PC-3 (cell line): Measurements from ENCODE around the gene USP3. TPM values are rescaled to one million over a fixed set of nuclear protein-coding genes. Genes with fewer than 3 reads are reported as not detected.

ENCODE experiments used
- ATAC-seq: fragments of 200-7000 bp; cut with Tn5 transposase; 2 replicates; pipeline ENCODE4 v1.9.1; 2020; ENCODE audit warnings: mild to moderate bottlenecking, moderate library complexity
- BruUV-seq: library from RNA; stranded (reverse); fragments of 400-500 nt; replicated peaks from 2 replicates; lab custom pipeline; 2021; lab: Mats Ljungman, UMichigan
- CTCF ChIA-PET: fragments of 300-600 bp; sonication (Branson Sonifier 250); formaldehyde crosslinking; loops from one replicate; lab custom pipeline; 2022; ENCODE audit warnings: antibody characterized with exemption; lab: Charles Lee
- POLR2A ChIA-PET: fragments of 300-600 bp; sonication (Branson Sonifier 250); formaldehyde crosslinking; loops from one replicate; lab custom pipeline; 2022; ENCODE audit warnings: antibody characterized with exemption; ENCODE audit not compliant: unreplicated experiment; lab: Charles Lee
- DNase-seq: peaks from one replicate; pipeline ENCODE4 v3.0.0-alpha.2; 2015
- H2AFZ ChIP-seq: fragments of 300-600 bp; sonication (generic); 2 replicates; pipeline ENCODE4 v1.6.0; 2016; ENCODE audit warnings: antibody characterized with exemption, low read length
- H3F3A ChIP-seq: fragments of 300-600 bp; sonication (generic); one replicate; pipeline ENCODE4 v1.6.0; 2017; ENCODE audit warnings: antibody characterized with exemption, low read length, control low read depth, mild to moderate bottlenecking; ENCODE audit not compliant: unreplicated experiment
- H3K27ac ChIP-seq: fragments of 300-600 bp; sonication (generic); 2 replicates; pipeline ENCODE4 v1.5.1; 2016; ENCODE audit warnings: mild to moderate bottlenecking, low read length
- H3K27me3 ChIP-seq: fragments of 300-600 bp; sonication (generic); 2 replicates; pipeline ENCODE4 v1.6.1; 2016; ENCODE audit warnings: low read length, mixed read lengths
- H3K36me3 ChIP-seq: fragments of 300-600 bp; sonication (generic); 2 replicates; pipeline ENCODE4 v1.6.1; 2016; ENCODE audit warnings: low read depth, mixed run types, low read length, mixed read lengths
- H3K4me1 ChIP-seq: fragments of 300-600 bp; sonication (generic); 2 replicates; pipeline ENCODE4 v1.5.1; 2016; ENCODE audit warnings: low read length; ENCODE audit not compliant: insufficient read depth
- H3K4me2 ChIP-seq: fragments of 300-600 bp; sonication (generic); 2 replicates; pipeline ENCODE4 v1.6.0; 2016; ENCODE audit warnings: low read length
- H3K4me3 ChIP-seq: fragments of 300-600 bp; sonication (generic); 2 replicates; pipeline ENCODE4 v1.5.1; 2016; ENCODE audit warnings: mild to moderate bottlenecking, low read length, mixed read lengths
- H3K79me2 ChIP-seq: fragments of 300-600 bp; sonication (generic); 2 replicates; pipeline ENCODE4 v1.6.1; 2017; ENCODE audit warnings: low read length, mixed read lengths
- H3K9ac ChIP-seq: fragments of 300-600 bp; sonication (generic); 2 replicates; pipeline ENCODE4 v1.6.0; 2016; ENCODE audit warnings: mild to moderate bottlenecking, low read length
- H3K9me2 ChIP-seq: fragments of 300-600 bp; sonication (generic); replicated peaks from 2 replicates; pipeline ENCODE4 v1.6.1; 2016; ENCODE audit warnings: mixed run types, low read length, mixed read lengths
- H3K9me3 ChIP-seq: fragments of 300-600 bp; sonication (generic); 2 replicates; pipeline ENCODE4 v1.6.1; 2016; ENCODE audit warnings: low read length, mixed read lengths
- H4K20me1 ChIP-seq: fragments of 300-600 bp; sonication (generic); 2 replicates; pipeline ENCODE4 v1.6.1; 2016; ENCODE audit warnings: low read length, mixed read lengths
- EZH2 ChIP-seq: fragments of 300-600 bp; sonication (generic); IDR thresholded peaks from one replicate; pipeline ENCODE4 v1.6.1; 2017; ENCODE audit warnings: antibody characterized with exemption, mild to moderate bottlenecking, low read length; ENCODE audit not compliant: unreplicated experiment
- EZH2phosphoT487 ChIP-seq: fragments of 300-600 bp; sonication (generic); IDR thresholded peaks from 2 replicates; pipeline ENCODE4 v1.6.1; 2018; ENCODE audit warnings: mild to moderate bottlenecking, antibody characterized with exemption, low read length, borderline replicate concordance
- intact Hi-C: fragments of 100-400 bp; cut with micrococcal nuclease; formaldehyde crosslinking; loops from 2 replicates; pipeline ENCODE4 v1.9.0; 2023
- total RNA-seq: library from RNA; depleted of rRNA; stranded (reverse); fragments of >200 nt; gene quantifications from 2 replicates; pipeline ENCODE4 v1.2.3, GENCODE V29; 2014
- TF ChIP-seq, protein P1 (sequence below): fragments of 300-600 bp; sonication (generic); conservative IDR thresholded peaks from 2 replicates; pipeline ENCODE4 v1.5.1; 2017; ENCODE audit warnings: antibody characterized with exemption, low read depth, mild to moderate bottlenecking, low read length

The USP3 gene
- total RNA-seq, 1 experiment from 2014 or later, result 26.9 TPM

DNA sequence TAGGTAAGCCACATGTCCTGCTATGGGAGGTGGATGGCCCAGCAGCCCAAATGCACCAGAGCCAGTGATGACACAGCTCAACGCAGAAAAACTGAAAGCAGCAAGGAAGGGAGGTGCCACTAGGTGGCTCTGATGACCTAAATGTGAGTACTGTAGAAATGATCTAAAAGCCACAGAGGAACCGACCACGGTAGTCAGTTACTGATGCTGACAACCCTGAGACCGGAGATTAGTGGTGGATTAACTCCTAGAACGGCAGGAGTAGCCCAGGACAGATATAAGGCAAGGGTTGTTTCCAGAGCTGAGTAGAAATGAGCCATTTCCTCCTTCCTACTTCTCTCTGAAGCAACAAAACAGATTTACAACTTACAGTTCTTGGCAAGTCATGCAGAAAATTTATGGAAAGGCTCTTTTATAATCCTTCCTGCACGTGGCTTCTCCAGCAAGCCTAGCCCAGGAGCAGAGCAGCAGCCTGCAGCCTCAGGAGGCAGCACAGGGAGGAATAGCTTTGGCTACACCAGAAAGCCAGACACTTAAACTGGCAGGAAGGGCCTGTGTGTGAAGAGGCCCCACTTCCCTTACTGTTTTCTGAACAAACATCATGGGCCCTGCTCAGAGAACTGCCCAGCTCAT is 105.9 kb downstream of the USP3 start:
- BruUV-seq, result no TSS peak
- Histone ChIP-seq H3K36me3 (peaks cover 5% of the 10 kb centered on the region; the same call in 1 of the 2 replicates), H4K20me1 (no peaks in the 10 kb centered on the region), H3K9ac (no peak overlapping the region), H3K4me2 (peak overlapping the region; percentile 35), H3K9me3 (no peaks in the 10 kb centered on the region), H3K27ac (peak overlapping the region; percentile 49), H3K4me1 (peaks cover 19% of the 10 kb centered on the region), H2AFZ (peak overlapping the region; percentile 66), H3K4me3 (no peak overlapping the region), H3K27me3 (no peaks in the 10 kb centered on the region), H3K79me2 (no peaks in the 10 kb centered on the region), H3K9me2 (no peaks in the 10 kb centered on the region), H3F3A (no peaks in the 10 kb centered on the region)
- intact Hi-C loops, result loop anchor here (2.0 to 5.0 kb wide), 3 partner anchors 142 to 456 kb away; no protein-coding TSS in a partner anchor
- TF ChIP-seq, protein P1, sequence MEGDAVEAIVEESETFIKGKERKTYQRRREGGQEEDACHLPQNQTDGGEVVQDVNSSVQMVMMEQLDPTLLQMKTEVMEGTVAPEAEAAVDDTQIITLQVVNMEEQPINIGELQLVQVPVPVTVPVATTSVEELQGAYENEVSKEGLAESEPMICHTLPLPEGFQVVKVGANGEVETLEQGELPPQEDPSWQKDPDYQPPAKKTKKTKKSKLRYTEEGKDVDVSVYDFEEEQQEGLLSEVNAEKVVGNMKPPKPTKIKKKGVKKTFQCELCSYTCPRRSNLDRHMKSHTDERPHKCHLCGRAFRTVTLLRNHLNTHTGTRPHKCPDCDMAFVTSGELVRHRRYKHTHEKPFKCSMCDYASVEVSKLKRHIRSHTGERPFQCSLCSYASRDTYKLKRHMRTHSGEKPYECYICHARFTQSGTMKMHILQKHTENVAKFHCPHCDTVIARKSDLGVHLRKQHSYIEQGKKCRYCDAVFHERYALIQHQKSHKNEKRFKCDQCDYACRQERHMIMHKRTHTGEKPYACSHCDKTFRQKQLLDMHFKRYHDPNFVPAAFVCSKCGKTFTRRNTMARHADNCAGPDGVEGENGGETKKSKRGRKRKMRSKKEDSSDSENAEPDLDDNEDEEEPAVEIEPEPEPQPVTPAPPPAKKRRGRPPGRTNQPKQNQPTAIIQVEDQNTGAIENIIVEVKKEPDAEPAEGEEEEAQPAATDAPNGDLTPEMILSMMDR, result peak; percentile 83
- TF ChIP-seq EZH2phosphoT487, result no peak
- TF ChIP-seq EZH2, result no peak
- ATAC-seq (peak; percentile 86), DNase-seq (peak; percentile 85)
- POLR2A ChIA-PET, result interaction anchor here (0.6 to 0.7 kb wide), 2 partner anchors 142 to 483 kb away, joined by 4 to 10 read pairs; partner anchors contain the start of gene CIAO2A
- CTCF ChIA-PET, result interaction anchor here (0.6 to 1.2 kb wide), 7 partner anchors 11 to 463 kb away, joined by 3 to 7 read pairs (median 4); no protein-coding TSS in a partner anchor

DNA sequence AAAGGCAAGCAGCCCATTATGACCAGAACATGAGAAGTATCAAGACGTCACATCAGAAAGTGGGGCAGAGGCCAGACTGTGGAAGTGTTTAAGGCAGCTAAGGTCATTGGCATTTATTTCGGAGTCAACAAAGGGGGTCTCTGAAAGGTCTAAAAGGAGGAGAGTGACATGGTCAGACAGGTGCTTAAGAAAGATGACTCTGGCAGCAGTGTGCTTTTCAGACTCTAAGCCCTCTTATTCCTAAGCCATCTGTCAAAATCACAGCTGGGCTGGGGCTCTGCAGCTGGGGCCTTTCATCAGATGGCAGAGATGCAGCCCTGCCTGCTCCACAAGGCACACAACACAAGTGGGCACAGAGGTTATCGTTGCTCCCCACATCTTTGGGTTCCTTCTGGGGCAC is 106.8 kb downstream of the USP3 start:
- H3K9me3 ChIP-seq, result no peaks in the 10 kb centered on the region
- H3K9ac ChIP-seq, result no peak overlapping the region
- no peaks in the 10 kb centered on the region for H3F3A ChIP-seq
- no peak for TF ChIP-seq EZH2phosphoT487
- TF ChIP-seq EZH2, result no peak
- TF ChIP-seq, protein P1, result no peak
- no peak overlapping the region for H3K4me3 ChIP-seq
- peaks cover 5% of the 10 kb centered on the region; the same call in 1 of the 2 replicates for H3K36me3 ChIP-seq
- peaks cover 26% of the 10 kb centered on the region for H3K4me1 ChIP-seq
- no peak overlapping the region for H2AFZ ChIP-seq
- ATAC-seq (no peak), DNase-seq (no peak)
- no peaks in the 10 kb centered on the region for H4K20me1 ChIP-seq
- intact Hi-C loops, result loop anchor here (2.0 to 5.0 kb wide), 3 partner anchors 141 to 456 kb away; no protein-coding TSS in a partner anchor
- ChIA-PET POLR2A (no interaction called here), CTCF (interaction anchor here (0.7 kb wide), 1 partner anchor 239 kb away, joined by 4 read pairs; no protein-coding TSS in a partner anchor)
- no peaks in the 10 kb centered on the region for H3K79me2 ChIP-seq
- H3K4me2 ChIP-seq, result no peak overlapping the region
- H3K27me3 ChIP-seq, result no peaks in the 10 kb centered on the region
- peak overlapping the region; percentile 49; the same call in 1 of the 2 replicates for H3K27ac ChIP-seq
- H3K9me2 ChIP-seq, result no peaks in the 10 kb centered on the region
- no TSS peak for BruUV-seq

DNA sequence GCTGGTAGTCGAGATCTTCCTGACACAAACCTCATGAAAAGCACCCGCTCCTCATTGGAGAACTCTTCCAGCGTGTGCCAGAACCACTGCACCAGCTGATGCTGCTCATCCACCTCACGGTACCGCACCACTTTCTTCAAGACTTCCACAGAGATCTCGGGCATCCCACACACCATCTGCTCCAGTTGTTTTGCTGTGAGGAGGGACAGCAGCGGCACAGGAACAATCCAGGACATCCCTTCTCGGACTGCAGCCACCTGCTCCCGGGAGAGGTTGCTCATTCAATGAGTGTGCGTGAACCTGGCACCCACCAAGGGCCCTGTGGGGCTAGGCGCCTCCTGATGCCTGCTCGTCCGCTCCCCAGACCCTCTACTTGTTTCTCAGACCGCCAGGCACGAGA is 107.9 kb downstream of the USP3 start:
- no TSS peak for BruUV-seq
- Histone ChIP-seq H3K4me1 (peaks cover 31% of the 10 kb centered on the region), H3K4me3 (no peak overlapping the region), H3K27me3 (no peaks in the 10 kb centered on the region), H2AFZ (no peak overlapping the region), H3K27ac (no peak overlapping the region), H3K9ac (no peak overlapping the region), H3K9me3 (no peaks in the 10 kb centered on the region), H3K9me2 (no peaks in the 10 kb centered on the region), H4K20me1 (no peaks in the 10 kb centered on the region), H3K79me2 (no peaks in the 10 kb centered on the region), H3F3A (no peaks in the 10 kb centered on the region), H3K4me2 (no peak overlapping the region), H3K36me3 (peaks cover 5% of the 10 kb centered on the region; the same call in 1 of the 2 replicates)
- ATAC-seq (no peak), DNase-seq (no peak)
- POLR2A ChIA-PET, result no interaction called here
- no peak for TF ChIP-seq EZH2
- no peak for TF ChIP-seq EZH2phosphoT487
- TF ChIP-seq, protein P1, result no peak
- intact Hi-C loops, result loop anchor here (5.0 kb wide), 2 partner anchors 140 to 280 kb away; no protein-coding TSS in a partner anchor
- CTCF ChIA-PET, result no interaction called here
